ENCODE data around the gene ARMC10.

- TF ChIP-seq, protein P1, sequence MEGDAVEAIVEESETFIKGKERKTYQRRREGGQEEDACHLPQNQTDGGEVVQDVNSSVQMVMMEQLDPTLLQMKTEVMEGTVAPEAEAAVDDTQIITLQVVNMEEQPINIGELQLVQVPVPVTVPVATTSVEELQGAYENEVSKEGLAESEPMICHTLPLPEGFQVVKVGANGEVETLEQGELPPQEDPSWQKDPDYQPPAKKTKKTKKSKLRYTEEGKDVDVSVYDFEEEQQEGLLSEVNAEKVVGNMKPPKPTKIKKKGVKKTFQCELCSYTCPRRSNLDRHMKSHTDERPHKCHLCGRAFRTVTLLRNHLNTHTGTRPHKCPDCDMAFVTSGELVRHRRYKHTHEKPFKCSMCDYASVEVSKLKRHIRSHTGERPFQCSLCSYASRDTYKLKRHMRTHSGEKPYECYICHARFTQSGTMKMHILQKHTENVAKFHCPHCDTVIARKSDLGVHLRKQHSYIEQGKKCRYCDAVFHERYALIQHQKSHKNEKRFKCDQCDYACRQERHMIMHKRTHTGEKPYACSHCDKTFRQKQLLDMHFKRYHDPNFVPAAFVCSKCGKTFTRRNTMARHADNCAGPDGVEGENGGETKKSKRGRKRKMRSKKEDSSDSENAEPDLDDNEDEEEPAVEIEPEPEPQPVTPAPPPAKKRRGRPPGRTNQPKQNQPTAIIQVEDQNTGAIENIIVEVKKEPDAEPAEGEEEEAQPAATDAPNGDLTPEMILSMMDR (conservative IDR thresholded peaks at IDR 0.05) = no peak
- TF ChIP-seq EZH2 (IDR thresholded peaks at IDR 0.05; ENCODE audit: low read depth) = no peak
Observed at GRCh38 chr7:103148131-103148993, 73.4 kb downstream of the ARMC10 start.
